Endodermal cell (in vitro differentiated cells): ENCODE data around the gene DLEU7. TPM values are rescaled to one million over a fixed set of nuclear protein-coding genes. Genes with fewer than 3 reads are reported as not detected.

Source experiments
- DNase-seq: peaks from one replicate; pipeline ENCODE4 v3.0.0-alpha.2; 2017
- H3K27ac ChIP-seq: 2 replicates; pipeline ENCODE4 v1.5.1; 2013; ENCODE audit warnings: mild to moderate bottlenecking, low read depth, low read length, moderate library complexity
- H3K27me3 ChIP-seq: 2 replicates; pipeline ENCODE4 v1.6.1; 2013; ENCODE audit warnings: mild to moderate bottlenecking, low read length, moderate library complexity; ENCODE audit not compliant: insufficient read depth, control insufficient read depth, poor library complexity, severe bottlenecking
- H3K36me3 ChIP-seq: 2 replicates; pipeline ENCODE4 v1.7.0; 2013; ENCODE audit warnings: mild to moderate bottlenecking, low read length, moderate library complexity; ENCODE audit not compliant: control insufficient read depth, insufficient read depth
- H3K4me1 ChIP-seq: one replicate; pipeline ENCODE4 v1.7.0; 2013; ENCODE audit warnings: low read length; ENCODE audit not compliant: control insufficient read depth, insufficient read depth
- H3K4me3 ChIP-seq: 2 replicates; pipeline ENCODE4 v1.5.1; 2013; ENCODE audit warnings: mild to moderate bottlenecking, low read length, moderate library complexity
- H3K9ac ChIP-seq: 2 replicates; pipeline ENCODE4 v1.6.1; 2013; ENCODE audit warnings: mild to moderate bottlenecking, low read length, moderate library complexity; ENCODE audit not compliant: poor library complexity, severe bottlenecking; ENCODE audit errors: extremely low read depth
- H3K9me3 ChIP-seq: 2 replicates; pipeline ENCODE4 v1.6.1; 2013; ENCODE audit warnings: mild to moderate bottlenecking, low read length, moderate library complexity; ENCODE audit not compliant: control insufficient read depth
- H3K27ac Mint-ChIP-seq: 2 replicates; pipeline ENCODE4 v1.8.0; 2020; ENCODE audit warnings: mixed read lengths
- H3K27me3 Mint-ChIP-seq: 2 replicates; pipeline ENCODE4 v1.8.0; 2021; ENCODE audit warnings: mild to moderate bottlenecking, mixed read lengths; ENCODE audit not compliant: insufficient read depth
- H3K36me3 Mint-ChIP-seq: 2 replicates; pipeline ENCODE4 v1.8.0; 2020; ENCODE audit warnings: low read depth, mixed read lengths
- H3K4me1 Mint-ChIP-seq: 2 replicates; pipeline ENCODE4 v1.8.0; 2020; ENCODE audit warnings: mixed read lengths
- H3K4me3 Mint-ChIP-seq: 2 replicates; pipeline ENCODE4 v1.8.0; 2020; ENCODE audit warnings: mild to moderate bottlenecking, moderate library complexity, mixed read lengths
- H3K9me3 Mint-ChIP-seq: 2 replicates; pipeline ENCODE4 v1.8.0; 2020; ENCODE audit warnings: mild to moderate bottlenecking, mixed read lengths
- WGBS, 2 experiments: methylation state at CpG; one replicate each; pipeline versions ENCODE4 v1.1.5 to v1.1.7; 2013; ENCODE audit warnings: missing lambda C conversion rate in 2 of 2, mixed read lengths in 1 of 2; ENCODE audit not compliant: insufficient coverage in 1 of 2, insufficient read length in 1 of 2; 5-methylcytosine and 5-hydroxymethylcytosine counted together
- total RNA-seq, 2 donors: library from RNA; stranded (reverse); fragmentation: NEBNext Ultra II Directional in 1 of 2; extraction: Animal tissue kit (Norgen Biotek cat#: 25700) in 1 of 2; gene quantifications; 2 replicates in 1 of 2; 3 replicates in 1 of 2; pipeline ENCODE4 v1.2.1, GENCODE V29; 2021
- TF ChIP-seq, protein P1 (sequence below): fragments of 200-600 bp; sonication (generic); conservative IDR thresholded peaks from 2 replicates; pipeline ENCODE4 v1.5.0; 2021; ENCODE audit warnings: antibody characterized with exemption, mild to moderate bottlenecking

DLEU7 gene
- total RNA-seq, 2 donors from 2014 or later: not detected

DNA sequence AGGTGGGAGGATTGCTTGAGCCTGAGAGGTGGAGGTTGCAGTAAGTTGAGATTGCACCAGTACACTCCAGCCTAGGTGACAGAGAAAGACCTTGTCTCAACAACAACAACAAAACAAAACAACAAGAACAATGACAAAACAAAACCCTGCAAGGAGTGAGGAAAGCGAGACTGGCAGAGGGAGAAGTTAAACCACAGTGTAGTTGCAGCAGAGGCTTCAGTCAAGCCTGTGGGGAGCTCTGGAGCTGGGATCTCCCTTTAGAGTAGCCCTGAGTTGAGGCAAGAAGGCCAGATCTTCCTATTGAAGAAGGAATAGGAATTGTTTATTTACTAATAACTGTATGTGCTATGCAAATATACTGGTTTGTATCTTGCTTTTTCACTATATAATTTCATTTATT, 40.8 kb upstream of the DLEU7 start:
- Histone ChIP-seq H3K27me3 (no peaks in the 10 kb centered on the region), H3K27ac (no peak overlapping the region), H3K9me3 (no peaks in the 10 kb centered on the region), H3K4me3 (no peak overlapping the region), H3K4me1 (no peaks in the 10 kb centered on the region), H3K9ac (no peak overlapping the region), H3K36me3 (no peaks in the 10 kb centered on the region)
- H3K27me3 Mint-ChIP-seq: no peaks in the 10 kb centered on the region
- H3K27ac Mint-ChIP-seq: no peak overlapping the region
- TF ChIP-seq, protein P1, sequence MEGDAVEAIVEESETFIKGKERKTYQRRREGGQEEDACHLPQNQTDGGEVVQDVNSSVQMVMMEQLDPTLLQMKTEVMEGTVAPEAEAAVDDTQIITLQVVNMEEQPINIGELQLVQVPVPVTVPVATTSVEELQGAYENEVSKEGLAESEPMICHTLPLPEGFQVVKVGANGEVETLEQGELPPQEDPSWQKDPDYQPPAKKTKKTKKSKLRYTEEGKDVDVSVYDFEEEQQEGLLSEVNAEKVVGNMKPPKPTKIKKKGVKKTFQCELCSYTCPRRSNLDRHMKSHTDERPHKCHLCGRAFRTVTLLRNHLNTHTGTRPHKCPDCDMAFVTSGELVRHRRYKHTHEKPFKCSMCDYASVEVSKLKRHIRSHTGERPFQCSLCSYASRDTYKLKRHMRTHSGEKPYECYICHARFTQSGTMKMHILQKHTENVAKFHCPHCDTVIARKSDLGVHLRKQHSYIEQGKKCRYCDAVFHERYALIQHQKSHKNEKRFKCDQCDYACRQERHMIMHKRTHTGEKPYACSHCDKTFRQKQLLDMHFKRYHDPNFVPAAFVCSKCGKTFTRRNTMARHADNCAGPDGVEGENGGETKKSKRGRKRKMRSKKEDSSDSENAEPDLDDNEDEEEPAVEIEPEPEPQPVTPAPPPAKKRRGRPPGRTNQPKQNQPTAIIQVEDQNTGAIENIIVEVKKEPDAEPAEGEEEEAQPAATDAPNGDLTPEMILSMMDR: no peak
- no peaks in the 10 kb centered on the region for H3K4me1 Mint-ChIP-seq
- WGBS, 2 experiments: 83% methylated on average over 1 of the region's 1 CpG; no CpG with 5 or more reads in 1 of the 2 experiments
- no peak for DNase-seq
- H3K4me3 Mint-ChIP-seq: no peak overlapping the region
- H3K9me3 Mint-ChIP-seq: peaks cover 4% of the 10 kb centered on the region
- H3K36me3 Mint-ChIP-seq: no peaks in the 10 kb centered on the region

DNA sequence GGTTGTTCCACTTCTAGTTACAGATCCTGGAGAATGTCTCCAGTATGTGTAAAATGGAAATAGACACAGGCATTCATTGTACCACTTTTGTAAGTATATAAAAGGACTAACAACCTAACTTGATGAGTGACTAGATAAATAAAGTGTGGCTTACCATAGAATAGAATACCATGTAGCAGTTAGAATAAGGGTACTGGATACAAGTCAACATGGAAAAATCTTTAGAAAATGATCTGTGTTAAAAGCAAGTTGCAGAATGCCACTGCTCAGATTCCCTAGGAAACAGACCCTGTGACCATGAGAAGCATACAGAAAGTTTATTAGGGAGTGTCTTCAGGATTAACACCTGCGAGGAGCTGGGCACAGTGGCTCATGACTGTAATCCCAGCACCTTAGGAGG, 40.2 kb upstream of the DLEU7 start:
- H3K9me3 ChIP-seq: no peaks in the 10 kb centered on the region
- WGBS, 2 experiments: 89 to 90% methylated on average over 1 of the region's 1 CpG
- Mint-ChIP-seq H3K4me1 (no peaks in the 10 kb centered on the region), H3K9me3 (peaks cover 4% of the 10 kb centered on the region), H3K27ac (no peak overlapping the region), H3K27me3 (no peaks in the 10 kb centered on the region), H3K36me3 (no peaks in the 10 kb centered on the region), H3K4me3 (no peak overlapping the region)
- H3K27ac ChIP-seq: no peak overlapping the region
- H3K9ac ChIP-seq: no peak overlapping the region
- H3K4me3 ChIP-seq: no peak overlapping the region
- no peaks in the 10 kb centered on the region for H3K27me3 ChIP-seq
- no peaks in the 10 kb centered on the region for H3K4me1 ChIP-seq
- no peak for DNase-seq
- TF ChIP-seq, protein P1: no peak
- no peaks in the 10 kb centered on the region for H3K36me3 ChIP-seq

DNA sequence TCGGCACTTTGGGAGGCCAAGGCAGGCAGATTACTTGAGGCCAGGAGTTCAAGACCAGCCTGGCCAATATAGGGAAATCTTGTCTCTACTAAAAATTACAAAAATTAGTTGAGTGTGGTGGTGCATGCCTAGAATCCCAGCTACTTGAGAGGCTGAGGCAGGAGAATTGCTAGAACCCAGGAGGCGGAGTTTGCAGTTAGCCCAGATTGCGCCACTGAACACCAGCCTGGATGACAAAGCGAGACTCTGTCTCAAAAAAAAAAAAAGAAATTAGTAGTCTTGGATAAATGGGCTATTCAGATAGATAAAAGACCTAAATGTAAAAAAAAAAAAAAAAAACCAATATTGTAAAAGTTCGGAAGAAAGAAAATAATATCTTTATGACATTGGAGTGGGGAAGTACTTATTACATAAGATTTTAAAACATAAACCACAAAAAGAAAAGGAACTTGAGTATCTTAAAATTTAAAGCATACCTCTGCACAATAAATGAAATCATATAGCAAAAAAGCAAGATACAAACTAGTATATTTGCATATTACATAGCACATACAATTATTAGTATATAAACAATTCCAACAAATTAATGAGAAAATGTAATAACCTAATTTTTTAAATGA, 39.4 kb upstream of the DLEU7 start:
- no peak overlapping the region for H3K27ac Mint-ChIP-seq
- H3K27me3 Mint-ChIP-seq: no peaks in the 10 kb centered on the region
- no peak overlapping the region for H3K9ac ChIP-seq
- no peaks in the 10 kb centered on the region for H3K36me3 ChIP-seq
- no peaks in the 10 kb centered on the region for H3K27me3 ChIP-seq
- DNase-seq: no peak
- no peak overlapping the region for H3K27ac ChIP-seq
- H3K4me3 Mint-ChIP-seq: no peak overlapping the region
- no peak overlapping the region for H3K4me3 ChIP-seq
- 96 to 100% methylated on average over 2 to 4 of the region's 5 CpGs for WGBS, 2 experiments
- peaks cover 4% of the 10 kb centered on the region for H3K9me3 Mint-ChIP-seq
- TF ChIP-seq, protein P1: no peak
- no peaks in the 10 kb centered on the region for H3K4me1 ChIP-seq
- H3K36me3 Mint-ChIP-seq: no peaks in the 10 kb centered on the region
- H3K9me3 ChIP-seq: no peaks in the 10 kb centered on the region
- no peaks in the 10 kb centered on the region for H3K4me1 Mint-ChIP-seq
